ENCODE results near the gene LRMDA.

- TF ChIP-seq, protein P1, sequence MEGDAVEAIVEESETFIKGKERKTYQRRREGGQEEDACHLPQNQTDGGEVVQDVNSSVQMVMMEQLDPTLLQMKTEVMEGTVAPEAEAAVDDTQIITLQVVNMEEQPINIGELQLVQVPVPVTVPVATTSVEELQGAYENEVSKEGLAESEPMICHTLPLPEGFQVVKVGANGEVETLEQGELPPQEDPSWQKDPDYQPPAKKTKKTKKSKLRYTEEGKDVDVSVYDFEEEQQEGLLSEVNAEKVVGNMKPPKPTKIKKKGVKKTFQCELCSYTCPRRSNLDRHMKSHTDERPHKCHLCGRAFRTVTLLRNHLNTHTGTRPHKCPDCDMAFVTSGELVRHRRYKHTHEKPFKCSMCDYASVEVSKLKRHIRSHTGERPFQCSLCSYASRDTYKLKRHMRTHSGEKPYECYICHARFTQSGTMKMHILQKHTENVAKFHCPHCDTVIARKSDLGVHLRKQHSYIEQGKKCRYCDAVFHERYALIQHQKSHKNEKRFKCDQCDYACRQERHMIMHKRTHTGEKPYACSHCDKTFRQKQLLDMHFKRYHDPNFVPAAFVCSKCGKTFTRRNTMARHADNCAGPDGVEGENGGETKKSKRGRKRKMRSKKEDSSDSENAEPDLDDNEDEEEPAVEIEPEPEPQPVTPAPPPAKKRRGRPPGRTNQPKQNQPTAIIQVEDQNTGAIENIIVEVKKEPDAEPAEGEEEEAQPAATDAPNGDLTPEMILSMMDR (IDR thresholded peaks at IDR 0.05) = no peak
- no peak for TF ChIP-seq EZH2 (IDR thresholded peaks at IDR 0.05)
- TF ChIP-seq EZH2phosphoT487 (IDR thresholded peaks at IDR 0.05) = no peak
Observed at GRCh38 chr10:76461024-76461423, 1029.6 kb downstream of the LRMDA start.

All from neural progenitor cell (in vitro differentiated cells).